Activated naive CD4-positive, alpha-beta T cell treated with anti-CD3 and anti-CD28 coated beads, Interleukin-2, amount 50 U/mL, for 72 hours (primary cell): ENCODE results near the gene C9orf152. TPM values are rescaled to one million over a fixed set of nuclear protein-coding genes. Genes with fewer than 3 reads are reported as not detected.
A peak's percentile ranks its signal among the peaks of the same experiment; 100 is the strongest.
"Not testable (repeated sequence)": the region's sequence is repeated elsewhere in the genome, so short reads cannot be mapped to it uniquely, and the experiment has no call there.

ENCODE experiments used
- ATAC-seq, 2 donors: fragments of 150-1000 bp; cut with Tn5 transposase; 2 replicates each; pipeline ENCODE4 v1.10.0; 2021; ENCODE audit warnings: mild to moderate bottlenecking in 2 of 2, moderate library complexity in 2 of 2
- DNase-seq, 2 donors: peaks; one replicate each; pipeline ENCODE4 v3.0.0; 2021 to 2022; ENCODE audit warnings: low spot score in 2 of 2
- H3K27ac Mint-ChIP-seq, 2 donors: one replicate each; pipeline ENCODE4 v1.8.0; 2022; ENCODE audit warnings: mild to moderate bottlenecking in 2 of 2, mixed read lengths in 2 of 2
- H3K36me3 Mint-ChIP-seq, 2 donors: one replicate each; pipeline ENCODE4 v1.8.0; 2022; ENCODE audit warnings: mixed read lengths in 2 of 2
- H3K9me3 Mint-ChIP-seq, 2 donors: one replicate each; pipeline ENCODE4 v1.8.0; 2022; ENCODE audit warnings: mixed read lengths in 2 of 2
- total RNA-seq, 2 donors: library from RNA; stranded (reverse); gene quantifications; one replicate each; pipeline ENCODE4 v1.2.3, GENCODE V29; 2022

Gene C9orf152
- total RNA-seq, 2 donors from 2014 or later = not detected

- H3K27ac Mint-ChIP-seq = no peak overlapping the region
- peaks cover 16 to 19% of the 10 kb centered on the region in 2 donors for H3K36me3 Mint-ChIP-seq
- peak in 1 of 2 donors; percentile 9 for ATAC-seq
- no peak for DNase-seq
- H3K9me3 Mint-ChIP-seq = no peaks in the 10 kb centered on the region
These were observed 32.2 kb upstream of the C9orf152 start for GRCh38 chr9:110240198-110240597.

GRCh38 chr9:110228321-110228720 is 20.4 kb upstream of the C9orf152 start:
- no peak for ATAC-seq
- H3K36me3 Mint-ChIP-seq = peaks cover 0 to 7% of the 10 kb centered on the region in 2 donors
- peaks cover 0 to 4% of the 10 kb centered on the region in 2 donors for H3K9me3 Mint-ChIP-seq
- H3K27ac Mint-ChIP-seq = no peak overlapping the region
- no peak for DNase-seq

GRCh38 chr9:110224583-110224982 is 16.6 kb upstream of the C9orf152 start:
- Mint-ChIP-seq H3K36me3 (no peaks in the 10 kb centered on the region), H3K9me3 (peaks cover 0 to 4% of the 10 kb centered on the region in 2 donors), H3K27ac (no peak overlapping the region)
- ATAC-seq = no peak
- DNase-seq = no peak

- peaks cover 0 to 4% of the 10 kb centered on the region in 2 donors for H3K9me3 Mint-ChIP-seq
- ATAC-seq (no peak), DNase-seq (no peak)
- H3K27ac Mint-ChIP-seq = no peak overlapping the region
- no peaks in the 10 kb centered on the region for H3K36me3 Mint-ChIP-seq
These were observed 12.8 kb upstream of the C9orf152 start for GRCh38 chr9:110220809-110221208.

GRCh38 chr9:110217656-110218099 is 9.7 kb upstream of the C9orf152 start:
- H3K9me3 Mint-ChIP-seq = no peaks in the 10 kb centered on the region
- DNase-seq (no peak), ATAC-seq (no peak)
- no peaks in the 10 kb centered on the region for H3K36me3 Mint-ChIP-seq
- H3K27ac Mint-ChIP-seq = no peak overlapping the region

GRCh38 chr9:110214586-110215355 is 6.8 kb upstream of the C9orf152 start:
- ATAC-seq (no peak), DNase-seq (no peak)
- H3K27ac Mint-ChIP-seq = no peak overlapping the region
- H3K36me3 Mint-ChIP-seq = no peaks in the 10 kb centered on the region
- no peaks in the 10 kb centered on the region for H3K9me3 Mint-ChIP-seq

- Mint-ChIP-seq H3K36me3 (no peaks in the 10 kb centered on the region), H3K27ac (no peak overlapping the region), H3K9me3 (no peaks in the 10 kb centered on the region)
- no peak for DNase-seq
- ATAC-seq = no peak
These were observed 6.1 kb upstream of the C9orf152 start for GRCh38 chr9:110214090-110214489.

GRCh38 chr9:110213413-110214044 is 5.6 kb upstream of the C9orf152 start:
- Mint-ChIP-seq H3K9me3 (no peaks in the 10 kb centered on the region), H3K27ac (no peak overlapping the region), H3K36me3 (no peaks in the 10 kb centered on the region)
- DNase-seq (no peak), ATAC-seq (no peak)

- DNase-seq (no peak), ATAC-seq (no peak)
- Mint-ChIP-seq H3K36me3 (no peaks in the 10 kb centered on the region), H3K9me3 (no peaks in the 10 kb centered on the region), H3K27ac (no peak overlapping the region)
These were observed 803 bp downstream of the C9orf152 start for GRCh38 chr9:110207071-110207641.

- ATAC-seq (no peak), DNase-seq (no peak)
- Mint-ChIP-seq H3K36me3 (no peaks in the 10 kb centered on the region), H3K9me3 (no peaks in the 10 kb centered on the region), H3K27ac (no peak overlapping the region)
These were observed 1.6 kb downstream of the C9orf152 start for GRCh38 chr9:110206389-110206788.

GRCh38 chr9:110205612-110206011 is 2.3 kb downstream of the C9orf152 start:
- not testable (repeated sequence) for H3K27ac Mint-ChIP-seq, H3K36me3 Mint-ChIP-seq, DNase-seq, ATAC-seq, H3K9me3 Mint-ChIP-seq

- DNase-seq (no peak), ATAC-seq (no peak)
- Mint-ChIP-seq H3K9me3 (no peaks in the 10 kb centered on the region), H3K36me3 (no peaks in the 10 kb centered on the region), H3K27ac (no peak overlapping the region)
These were observed 5.7 kb downstream of the C9orf152 start for GRCh38 chr9:110202232-110202631.

GRCh38 chr9:110199643-110200042 is 8.3 kb downstream of the C9orf152 start:
- ATAC-seq (no peak), DNase-seq (no peak)
- no peaks in the 10 kb centered on the region for H3K36me3 Mint-ChIP-seq
- no peaks in the 10 kb centered on the region for H3K9me3 Mint-ChIP-seq
- H3K27ac Mint-ChIP-seq = no peak overlapping the region

- no peak overlapping the region for H3K27ac Mint-ChIP-seq
- DNase-seq (no peak), ATAC-seq (no peak)
- no peaks in the 10 kb centered on the region for H3K36me3 Mint-ChIP-seq
- H3K9me3 Mint-ChIP-seq = no peaks in the 10 kb centered on the region
These were observed 9.6 kb downstream of the C9orf152 start for GRCh38 chr9:110198357-110198756.

GRCh38 chr9:110197330-110198187 is 10.4 kb downstream of the C9orf152 start:
- no peak for DNase-seq
- Mint-ChIP-seq H3K36me3 (no peaks in the 10 kb centered on the region), H3K27ac (no peak overlapping the region), H3K9me3 (no peaks in the 10 kb centered on the region)
- no peak for ATAC-seq

- ATAC-seq, H3K9me3 Mint-ChIP-seq, H3K27ac Mint-ChIP-seq, H3K36me3 Mint-ChIP-seq, DNase-seq: not testable (repeated sequence)
These were observed 11.9 kb downstream of the C9orf152 start for GRCh38 chr9:110196084-110196499.
